Liver (tissue), 9 donors: Measurements from ENCODE around the gene KDM5B. TPM values are rescaled to one million over a fixed set of nuclear protein-coding genes. Genes with fewer than 3 reads are reported as not detected.

Source experiments
- DNase-seq: peaks from one replicate; pipeline ENCODE4 v3.0.0-alpha.2; 2017; ENCODE audit warnings: low spot score
- H3K27ac ChIP-seq, 2 donors: one replicate each; pipeline ENCODE4 v1.7.0; 2013; ENCODE audit warnings: inconsistent platforms in 2 of 2, low read length in 2 of 2, control low read depth in 1 of 2, low read depth in 1 of 2, mild to moderate bottlenecking in 1 of 2
- H3K27me3 ChIP-seq, 4 donors: one replicate each; pipeline versions ENCODE4 v1.6.1 to v1.7.0; 2013; ENCODE audit warnings: low read length in 3 of 4, inconsistent platforms in 1 of 4, mild to moderate bottlenecking in 1 of 4, moderate library complexity in 1 of 4; ENCODE audit not compliant: control insufficient read depth in 4 of 4, insufficient read depth in 4 of 4
- H3K36me3 ChIP-seq, 4 donors: one replicate each; pipeline versions ENCODE4 v1.6.1 to v1.7.0; 2013; ENCODE audit warnings: low read length in 3 of 4, mild to moderate bottlenecking in 3 of 4, low read depth in 1 of 4, moderate library complexity in 1 of 4; ENCODE audit not compliant: control insufficient read depth in 4 of 4, insufficient read depth in 3 of 4
- H3K4me1 ChIP-seq, 4 donors: one replicate each; pipeline versions ENCODE4 v1.6.1 to v1.7.0; 2013; ENCODE audit warnings: low read length in 3 of 4, mild to moderate bottlenecking in 3 of 4, moderate library complexity in 1 of 4; ENCODE audit not compliant: control insufficient read depth in 4 of 4, insufficient read depth in 4 of 4
- H3K4me3 ChIP-seq, 3 donors: one replicate each; pipeline versions ENCODE4 v1.6.1 to v1.7.0; 2013; ENCODE audit warnings: low read length in 3 of 3, control low read depth in 1 of 3, low read depth in 1 of 3, mild to moderate bottlenecking in 1 of 3
- H3K9ac ChIP-seq, 2 donors: one replicate each; pipeline ENCODE4 v1.7.0; 2013; ENCODE audit warnings: low read length in 2 of 2, mild to moderate bottlenecking in 2 of 2, moderate library complexity in 2 of 2, control low read depth in 1 of 2, low read depth in 1 of 2
- H3K9me3 ChIP-seq, 4 donors: one replicate each; pipeline versions ENCODE4 v1.6.1 to v1.7.0; 2013; ENCODE audit warnings: low read length in 3 of 4; ENCODE audit not compliant: control insufficient read depth in 4 of 4
- ATF3 ChIP-seq: IDR thresholded peaks from 2 replicates; pipeline ENCODE4 v1.6.1; 2016; ENCODE audit warnings: antibody characterized with exemption
- CTCF ChIP-seq: fragments of 150-350 bp; IDR thresholded peaks from 2 replicates; pipeline ENCODE4 v1.5.1; 2017; ENCODE audit warnings: improper control_type of control experiment, low read depth, low read length; ENCODE audit not compliant: missing input control
- EGR1 ChIP-seq, 2 donors: IDR thresholded peaks; 2 replicates each; pipeline ENCODE4 v1.6.1; 2016 to 2018; ENCODE audit warnings: antibody characterized with exemption in 2 of 2, low read depth in 2 of 2
- FOXA1 ChIP-seq: IDR thresholded peaks from 2 replicates; pipeline ENCODE4 v1.6.1; 2016; ENCODE audit warnings: antibody characterized with exemption
- FOXA2 ChIP-seq: IDR thresholded peaks from 2 replicates; pipeline ENCODE4 v1.6.1; 2016; ENCODE audit warnings: antibody characterized with exemption
- GABPA ChIP-seq, 2 donors: IDR thresholded peaks in 1 of 2; conservative IDR thresholded peaks in 1 of 2; 2 replicates each; pipeline ENCODE4 v1.6.1; 2016; ENCODE audit warnings: antibody characterized with exemption in 2 of 2, mild to moderate bottlenecking in 1 of 2, moderate library complexity in 1 of 2
- HNF4A ChIP-seq, 2 donors: conservative IDR thresholded peaks; 2 replicates each; pipeline ENCODE4 v1.6.1; 2016; ENCODE audit warnings: antibody characterized with exemption in 2 of 2, mild to moderate bottlenecking in 2 of 2
- HNF4G ChIP-seq: IDR thresholded peaks from 2 replicates; pipeline ENCODE4 v1.6.1; 2016; ENCODE audit warnings: antibody characterized with exemption
- JUND ChIP-seq, 2 donors: IDR thresholded peaks; 2 replicates each; pipeline ENCODE4 v1.6.1; 2016; ENCODE audit warnings: antibody characterized with exemption in 2 of 2
- MAX ChIP-seq: IDR thresholded peaks from 2 replicates; pipeline ENCODE4 v1.6.1; 2016; ENCODE audit warnings: antibody characterized with exemption
- NR2F2 ChIP-seq: IDR thresholded peaks from 2 replicates; pipeline ENCODE4 v1.6.1; 2016; ENCODE audit warnings: antibody characterized with exemption
- RAD21 ChIP-seq, 2 donors: IDR thresholded peaks; 2 replicates each; pipeline ENCODE4 v1.6.1; 2016; ENCODE audit warnings: antibody characterized with exemption in 2 of 2, mild to moderate bottlenecking in 2 of 2
- REST ChIP-seq: IDR thresholded peaks from 2 replicates; pipeline ENCODE4 v1.6.1; 2016; ENCODE audit warnings: antibody characterized with exemption, mild to moderate bottlenecking
- RXRA ChIP-seq, 2 donors: IDR thresholded peaks; 2 replicates each; pipeline ENCODE4 v1.6.1; 2017 to 2018; ENCODE audit warnings: antibody characterized with exemption in 2 of 2, mild to moderate bottlenecking in 1 of 2
- SP1 ChIP-seq: IDR thresholded peaks from 2 replicates; pipeline ENCODE4 v1.6.1; 2018; ENCODE audit warnings: antibody characterized with exemption, mild to moderate bottlenecking
- TAF1 ChIP-seq: conservative IDR thresholded peaks from 2 replicates; pipeline ENCODE4 v1.6.1; 2016; ENCODE audit warnings: antibody characterized with exemption, mild to moderate bottlenecking
- YY1 ChIP-seq: IDR thresholded peaks from 2 replicates; pipeline ENCODE4 v1.6.1; 2016; ENCODE audit warnings: antibody characterized with exemption, mild to moderate bottlenecking
- ZBTB33 ChIP-seq: IDR thresholded peaks from 2 replicates; pipeline ENCODE4 v1.6.1; 2016; ENCODE audit warnings: antibody characterized with exemption
- WGBS: extraction: QIAGEN DNeasy Blood & Tissue Kit; methylation state at CpG from one replicate; pipeline ENCODE4 v1.1.7; 2013; 5-methylcytosine and 5-hydroxymethylcytosine counted together
- polyA plus RNA-seq, 2 donors: library from polyadenylated mRNA; stranded (reverse) in 1 of 2; unstranded in 1 of 2; fragments of 200-250 nt in 1 of 2; fragments of >200 nt in 1 of 2; fragmentation: Nextera tagmentation in 1 of 2; extraction: Ambion mirVana in 1 of 2; gene quantifications; one replicate each; pipeline versions ENCODE4 v1.2.1 to v1.2.3, GENCODE V29; 2013 to 2015
- total RNA-seq, 2 donors: library from RNA; depleted of rRNA; stranded (reverse); fragments of >200 nt; gene quantifications; one replicate each; pipeline ENCODE4 v1.2.3, GENCODE V29; 2014
- donor health status: healthy.
- donor health status: healthy.
- donor health status: healthy.
- donor health status: healthy.
- donor health status: healthy.

The KDM5B gene
- total and polyA plus RNA-seq, 4 donors = 3.4 to 33.7 (median 14.8) TPM

GRCh38 chr1:202798792-202799331 lies 9.4 kb downstream of the KDM5B start:
- Histone ChIP-seq H3K4me3 (no peak overlapping the region), H3K9me3 (no peaks in the 10 kb centered on the region), H3K36me3 (no peaks in the 10 kb centered on the region), H3K4me1 (no peaks in the 10 kb centered on the region), H3K9ac (no peak overlapping the region), H3K27ac (no peak overlapping the region), H3K27me3 (no peaks in the 10 kb centered on the region)
- WGBS = 80% methylated on average over 6 of the region's 6 CpGs
- DNase-seq = no peak
- TF ChIP-seq SP1 (no peak), HNF4G (no peak), ZBTB33 (no peak), JUND (IDR thresholded peaks at IDR 0.05) (no peak), REST (no peak), FOXA2 (no peak), CTCF (no peak), HNF4A (conservative IDR thresholded peaks at IDR 0.05) (no peak), ATF3 (no peak), FOXA1 (no peak), NR2F2 (no peak), RAD21 (IDR thresholded peaks at IDR 0.05) (no peak), EGR1 (IDR thresholded peaks at IDR 0.05; ENCODE audit: low read depth in 2 of 2) (no peak), RXRA (IDR thresholded peaks at IDR 0.05) (no peak), TAF1 (no peak), YY1 (no peak), GABPA (IDR thresholded peaks at IDR 0.05 in 1 of 2, conservative IDR thresholded peaks at IDR 0.05 in 1 of 2) (no peak), MAX (no peak)
